ENCODE measurements around the gene VIPAS39.

Gene VIPAS39

GRCh38 chr14:77457522-77458248 lies at the start of gene VIPAS39, which contains the start of gene AHSA1:
Gene VIPAS39 (minus strand): TSS chr14:77457601. CDS start chr14:77454102, 3,499 bp downstream.
Gene AHSA1 (plus strand): TSS chr14:77458093. CDS start chr14:77458190, 97 bp downstream.
- DNase-seq (ENCODE audit: low read depth): peak; percentile 85

GRCh38 chr14:77505031-77505430 lies 47.6 kb upstream of the VIPAS39 start:
- no peak for DNase-seq (ENCODE audit: low read depth)

GRCh38 chr14:77503138-77503537 lies 45.7 kb upstream of the VIPAS39 start:
- no peak for DNase-seq (ENCODE audit: low read depth)

- DNase-seq (ENCODE audit: low read depth): no peak
Observed at GRCh38 chr14:77502109-77502782, 44.8 kb upstream of the VIPAS39 start.

GRCh38 chr14:77498984-77499527 lies 41.7 kb upstream of the VIPAS39 start:
- no peak for DNase-seq (ENCODE audit: low read depth)

- peak; percentile 17 for DNase-seq (ENCODE audit: low read depth)
Observed at GRCh38 chr14:77498120-77498979, 40.9 kb upstream of the VIPAS39 start, which contains the start of gene ISM2. Gene ISM2 (minus strand): TSS chr14:77498816. CDS start chr14:77498793, 23 bp downstream.

- no peak for DNase-seq (ENCODE audit: low read depth)
Observed at GRCh38 chr14:77495334-77495733, 37.9 kb upstream of the VIPAS39 start.

GRCh38 chr14:77491056-77491455 lies 33.7 kb upstream of the VIPAS39 start:
- DNase-seq (ENCODE audit: low read depth): no peak

GRCh38 chr14:77490347-77490986 lies 33.1 kb upstream of the VIPAS39 start:
- no peak for DNase-seq (ENCODE audit: low read depth)

GRCh38 chr14:77489041-77489440 lies 31.6 kb upstream of the VIPAS39 start:
- DNase-seq (ENCODE audit: low read depth): no peak

- no peak for DNase-seq (ENCODE audit: low read depth)
Observed at GRCh38 chr14:77488558-77488957, 31.2 kb upstream of the VIPAS39 start.

- no peak for DNase-seq (ENCODE audit: low read depth)
Observed at GRCh38 chr14:77485901-77486678, 28.7 kb upstream of the VIPAS39 start.

- no peak for DNase-seq (ENCODE audit: low read depth)
Observed at GRCh38 chr14:77485256-77485655, 27.9 kb upstream of the VIPAS39 start.

GRCh38 chr14:77482422-77482821 lies 25.0 kb upstream of the VIPAS39 start:
- DNase-seq (ENCODE audit: low read depth): no peak

GRCh38 chr14:77478796-77479195 lies 21.4 kb upstream of the VIPAS39 start:
- DNase-seq (ENCODE audit: low read depth): no peak

GRCh38 chr14:77478029-77478428 lies 20.6 kb upstream of the VIPAS39 start:
- DNase-seq (ENCODE audit: low read depth): no peak

GRCh38 chr14:77475432-77476115 lies 18.2 kb upstream of the VIPAS39 start:
- DNase-seq (ENCODE audit: low read depth): no peak

- DNase-seq (ENCODE audit: low read depth): no peak
Observed at GRCh38 chr14:77474479-77475177, 17.2 kb upstream of the VIPAS39 start.

- DNase-seq (ENCODE audit: low read depth): no peak
Observed at GRCh38 chr14:77473921-77474320, 16.5 kb upstream of the VIPAS39 start.
